Measurements from ENCODE around the gene CRHR1. TPM values are rescaled to one million over a fixed set of nuclear protein-coding genes. Genes with fewer than 3 reads are reported as not detected.

CRHR1 gene
- total and polyA plus RNA-seq, 2 of the 4 experiments (the other 2 are of a cell fraction) = not detected

GRCh38 chr17:45846223-45846622, 62.1 kb downstream of the CRHR1 start:
- dilution Hi-C loops (cut with HindIII; ENCODE audit: low sequenced_read_pairs, unreplicated experiment) = no loop called here
- Histone ChIP-seq H2BK20ac (ENCODE audit: low read depth, low read length) (no peak overlapping the region), H3K4me2 (ENCODE audit: low read depth, low read length) (no peak overlapping the region), H3K14ac (replicated peaks; ENCODE audit: low read depth, low read length) (no peak overlapping the region), H3K79me1 (ENCODE audit: low read depth in 1 of 2, low read length in 2 of 2) (no peaks in the 10 kb centered on the region), H3K4me1 (ENCODE audit: control insufficient read depth, insufficient read depth, low read length) (no peaks in the 10 kb centered on the region), H2AFZ (replicated peaks; ENCODE audit: low read length, poor library complexity) (no peak overlapping the region), H3K18ac (ENCODE audit: low read depth, low read length) (no peak overlapping the region), H3K9me1 (ENCODE audit: insufficient read depth, low read length) (no peaks in the 10 kb centered on the region), H2BK15ac (ENCODE audit: low read depth, low read length) (no peak overlapping the region), H3K4ac (ENCODE audit: low read depth, low read length) (no peak overlapping the region), H2BK5ac (ENCODE audit: low read depth, low read length, poor library complexity, severe bottlenecking) (no peak overlapping the region), H4K91ac (ENCODE audit: insufficient read depth, low read depth, low read length) (no peak overlapping the region), H3K23ac (ENCODE audit: low read depth, low read length) (no peak overlapping the region), H3K36me3 (ENCODE audit: control insufficient read depth, insufficient read depth, low read length) (no peaks in the 10 kb centered on the region), H4K8ac (ENCODE audit: low read depth in 2 of 2, low read length in 2 of 2) (no peak overlapping the region), H3K27me3 (ENCODE audit: control insufficient read depth, insufficient read depth, low read length) (peaks cover 8% of the 10 kb centered on the region), H2AK9ac (replicated peaks; ENCODE audit: low read depth, low read length, poor library complexity) (no peak overlapping the region), H4K20me1 (ENCODE audit: insufficient read depth, low read length) (no peaks in the 10 kb centered on the region), H3K27ac (ENCODE audit: insufficient read depth, low read length) (no peak overlapping the region), H3K4me3 (ENCODE audit: insufficient read depth, low read depth, low read length) (no peak overlapping the region), H3K9ac (ENCODE audit: low read depth, low read length) (no peak overlapping the region), H4K5ac (ENCODE audit: low read depth, low read length) (no peak overlapping the region), H3K9me3 (ENCODE audit: control insufficient read depth, insufficient read depth, low read length) (no peaks in the 10 kb centered on the region), H2BK120ac (ENCODE audit: low read depth, low read length) (no peak overlapping the region), H3K56ac (ENCODE audit: extremely low read depth, insufficient read depth, low read length) (no peak overlapping the region), H2AK5ac (ENCODE audit: low read depth, low read length) (no peak overlapping the region)
- 79% methylated on average over 8 of the region's 10 CpGs; no CpG with 5 or more reads in 1 of the 2 experiments for WGBS, 2 experiments (ENCODE audit: extremely low coverage in 2 of 2, insufficient read length in 1 of 2)
- POLR2A ChIA-PET (ENCODE audit: unreplicated experiment) = no interaction called here
- in situ Hi-C loops (cut with MboI; ENCODE audit: low sequenced_read_pairs) = loop anchor here (25.0 kb wide), 1 partner anchor 434 kb away; no protein-coding TSS in a partner anchor
- BruUV-seq (replicated peaks) = no TSS peak
- TF ChIP-seq USF2 (IDR thresholded peaks at IDR 0.05; ENCODE audit: low read depth, low read length) (no peak), SMC3 (IDR thresholded peaks at IDR 0.05; ENCODE audit: low read depth, low read length) (no peak), RFX5 (IDR thresholded peaks at IDR 0.05; ENCODE audit: low read depth, low read length) (no peak), BHLHE40 (IDR thresholded peaks at IDR 0.05; ENCODE audit: low read depth, low read length) (no peak)
- CTCF ChIA-PET = no interaction called here
- DNase-seq = no peak
- no peak for ATAC-seq (ENCODE audit: low read depth)
- intact Hi-C loops (cut with micrococcal nuclease) = no loop called here
